ENCODE results near the gene GLP1R.

The GLP1R gene

GRCh38 chr6:39095578-39095977 lies 47.0 kb downstream of the GLP1R start:
- FAIRE-seq = no peak
- no peak for DNase-seq (ENCODE audit: insufficient read length, low spot score)
- no peak for TF ChIP-seq POLR2A (IDR thresholded peaks at IDR 0.05; ENCODE audit: low read depth, low read length)

GRCh38 chr6:39100358-39100757 lies 51.8 kb downstream of the GLP1R start:
- FAIRE-seq = no peak
- DNase-seq (ENCODE audit: insufficient read length, low spot score) = no peak
- TF ChIP-seq POLR2A (IDR thresholded peaks at IDR 0.05; ENCODE audit: low read depth, low read length) = no peak

- no peak for DNase-seq (ENCODE audit: insufficient read length, low spot score)
- FAIRE-seq = no peak
- TF ChIP-seq POLR2A (IDR thresholded peaks at IDR 0.05; ENCODE audit: low read depth, low read length) = no peak
Observed at GRCh38 chr6:39102071-39102820, 53.7 kb downstream of the GLP1R start.

- DNase-seq (ENCODE audit: insufficient read length, low spot score) (no peak), FAIRE-seq (no peak)
- TF ChIP-seq POLR2A (IDR thresholded peaks at IDR 0.05; ENCODE audit: low read depth, low read length) = no peak
Observed at GRCh38 chr6:39102821-39103136, 54.2 kb downstream of the GLP1R start.

- DNase-seq (ENCODE audit: insufficient read length, low spot score) = no peak
- TF ChIP-seq POLR2A (IDR thresholded peaks at IDR 0.05; ENCODE audit: low read depth, low read length) = no peak
- FAIRE-seq = no peak
Observed at GRCh38 chr6:39104528-39104927, 55.9 kb downstream of the GLP1R start.

- no peak for TF ChIP-seq POLR2A (IDR thresholded peaks at IDR 0.05; ENCODE audit: low read depth, low read length)
- DNase-seq (ENCODE audit: insufficient read length, low spot score) (no peak), FAIRE-seq (no peak)
Observed at GRCh38 chr6:39107034-39107433, 58.5 kb downstream of the GLP1R start.

GRCh38 chr6:39107641-39108040 lies 59.1 kb downstream of the GLP1R start:
- FAIRE-seq = no peak
- TF ChIP-seq POLR2A (IDR thresholded peaks at IDR 0.05; ENCODE audit: low read depth, low read length) = no peak
- DNase-seq (ENCODE audit: insufficient read length, low spot score) = no peak

GRCh38 chr6:39108041-39108839 lies 59.7 kb downstream of the GLP1R start:
- no peak for FAIRE-seq
- TF ChIP-seq POLR2A (IDR thresholded peaks at IDR 0.05; ENCODE audit: low read depth, low read length) = no peak

GRCh38 chr6:39111280-39111679 lies 62.7 kb downstream of the GLP1R start:
- no peak for DNase-seq (ENCODE audit: insufficient read length, low spot score)
- no peak for TF ChIP-seq POLR2A (IDR thresholded peaks at IDR 0.05; ENCODE audit: low read depth, low read length)
- no peak for FAIRE-seq

More at GRCh38 chr6:39108041-39108839, 59.7 kb downstream of the GLP1R start:
- no peak for DNase-seq (ENCODE audit: insufficient read length, low spot score)

GRCh38 chr6:39113788-39114187 lies 65.2 kb downstream of the GLP1R start:
- DNase-seq (ENCODE audit: insufficient read length, low spot score) = no peak
- no peak for TF ChIP-seq POLR2A (IDR thresholded peaks at IDR 0.05; ENCODE audit: low read depth, low read length)
- no peak for FAIRE-seq

- TF ChIP-seq POLR2A (IDR thresholded peaks at IDR 0.05; ENCODE audit: low read depth, low read length) = no peak
- no peak for FAIRE-seq
- no peak for DNase-seq (ENCODE audit: insufficient read length, low spot score)
Observed at GRCh38 chr6:39114388-39114703, 65.8 kb downstream of the GLP1R start.

GRCh38 chr6:39114704-39115599 lies 66.4 kb downstream of the GLP1R start, which contains the start of gene SAYSD1:
Gene SAYSD1, minus strand, starts transcription at chr6:39115186. Its CDS starts 97 bp downstream, at chr6:39115089.
- TF ChIP-seq POLR2A (IDR thresholded peaks at IDR 0.05; ENCODE audit: low read depth, low read length) = peak; percentile 70
- FAIRE-seq (no peak), DNase-seq (ENCODE audit: insufficient read length, low spot score) (peak; percentile 60)

GRCh38 chr6:39118921-39119320 lies 70.3 kb downstream of the GLP1R start:
- TF ChIP-seq POLR2A (IDR thresholded peaks at IDR 0.05; ENCODE audit: low read depth, low read length) = no peak
- FAIRE-seq = no peak
- DNase-seq (ENCODE audit: insufficient read length, low spot score) = no peak

- no peak for TF ChIP-seq POLR2A (IDR thresholded peaks at IDR 0.05; ENCODE audit: low read depth, low read length)
- FAIRE-seq (no peak), DNase-seq (ENCODE audit: insufficient read length, low spot score) (no peak)
Observed at GRCh38 chr6:39124114-39124513, 75.5 kb downstream of the GLP1R start.

All from H54 (cell line).